ENCODE data around the gene TEKT2.

- no peak for TF ChIP-seq ZNF664 (tag by site-specific recombination; IDR thresholded peaks at IDR 0.05)
- no peak for TF ChIP-seq ZNF776 (tag by site-specific recombination; IDR thresholded peaks at IDR 0.05; ENCODE audit: borderline replicate concordance)
- TF ChIP-seq, protein P1, sequence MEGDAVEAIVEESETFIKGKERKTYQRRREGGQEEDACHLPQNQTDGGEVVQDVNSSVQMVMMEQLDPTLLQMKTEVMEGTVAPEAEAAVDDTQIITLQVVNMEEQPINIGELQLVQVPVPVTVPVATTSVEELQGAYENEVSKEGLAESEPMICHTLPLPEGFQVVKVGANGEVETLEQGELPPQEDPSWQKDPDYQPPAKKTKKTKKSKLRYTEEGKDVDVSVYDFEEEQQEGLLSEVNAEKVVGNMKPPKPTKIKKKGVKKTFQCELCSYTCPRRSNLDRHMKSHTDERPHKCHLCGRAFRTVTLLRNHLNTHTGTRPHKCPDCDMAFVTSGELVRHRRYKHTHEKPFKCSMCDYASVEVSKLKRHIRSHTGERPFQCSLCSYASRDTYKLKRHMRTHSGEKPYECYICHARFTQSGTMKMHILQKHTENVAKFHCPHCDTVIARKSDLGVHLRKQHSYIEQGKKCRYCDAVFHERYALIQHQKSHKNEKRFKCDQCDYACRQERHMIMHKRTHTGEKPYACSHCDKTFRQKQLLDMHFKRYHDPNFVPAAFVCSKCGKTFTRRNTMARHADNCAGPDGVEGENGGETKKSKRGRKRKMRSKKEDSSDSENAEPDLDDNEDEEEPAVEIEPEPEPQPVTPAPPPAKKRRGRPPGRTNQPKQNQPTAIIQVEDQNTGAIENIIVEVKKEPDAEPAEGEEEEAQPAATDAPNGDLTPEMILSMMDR (tag by site-specific recombination; IDR thresholded peaks at IDR 0.05): no peak
- TF ChIP-seq ZBTB21 (tag by site-specific recombination; IDR thresholded peaks at IDR 0.05): no peak
- no peak for TF ChIP-seq ZNF138 (tag by site-specific recombination; IDR thresholded peaks at IDR 0.05; ENCODE audit: borderline replicate concordance)
- TF ChIP-seq ZFP41 (tag by site-specific recombination; IDR thresholded peaks at IDR 0.05; ENCODE audit: borderline replicate concordance): no peak
- no peak for TF ChIP-seq ZNF76 (tag by site-specific recombination; IDR thresholded peaks at IDR 0.05; ENCODE audit: borderline replicate concordance, low read depth)
- no peak for TF ChIP-seq ZNF140 (tag by site-specific recombination; IDR thresholded peaks at IDR 0.05)
- TF ChIP-seq, protein P2, sequence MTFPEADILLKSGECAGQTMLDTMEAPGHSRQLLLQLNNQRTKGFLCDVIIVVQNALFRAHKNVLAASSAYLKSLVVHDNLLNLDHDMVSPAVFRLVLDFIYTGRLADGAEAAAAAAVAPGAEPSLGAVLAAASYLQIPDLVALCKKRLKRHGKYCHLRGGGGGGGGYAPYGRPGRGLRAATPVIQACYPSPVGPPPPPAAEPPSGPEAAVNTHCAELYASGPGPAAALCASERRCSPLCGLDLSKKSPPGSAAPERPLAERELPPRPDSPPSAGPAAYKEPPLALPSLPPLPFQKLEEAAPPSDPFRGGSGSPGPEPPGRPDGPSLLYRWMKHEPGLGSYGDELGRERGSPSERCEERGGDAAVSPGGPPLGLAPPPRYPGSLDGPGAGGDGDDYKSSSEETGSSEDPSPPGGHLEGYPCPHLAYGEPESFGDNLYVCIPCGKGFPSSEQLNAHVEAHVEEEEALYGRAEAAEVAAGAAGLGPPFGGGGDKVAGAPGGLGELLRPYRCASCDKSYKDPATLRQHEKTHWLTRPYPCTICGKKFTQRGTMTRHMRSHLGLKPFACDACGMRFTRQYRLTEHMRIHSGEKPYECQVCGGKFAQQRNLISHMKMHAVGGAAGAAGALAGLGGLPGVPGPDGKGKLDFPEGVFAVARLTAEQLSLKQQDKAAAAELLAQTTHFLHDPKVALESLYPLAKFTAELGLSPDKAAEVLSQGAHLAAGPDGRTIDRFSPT (tag by site-specific recombination; IDR thresholded peaks at IDR 0.05): no peak
- TF ChIP-seq GLI2 (tag by site-specific recombination; IDR thresholded peaks at IDR 0.05; ENCODE audit: borderline replicate concordance, low read depth): no peak
- TF ChIP-seq ZNF24 (tag by site-specific recombination; IDR thresholded peaks at IDR 0.05): no peak
- TF ChIP-seq ZNF792 (tag by site-specific recombination; IDR thresholded peaks at IDR 0.05): no peak
- TF ChIP-seq, protein P3, sequence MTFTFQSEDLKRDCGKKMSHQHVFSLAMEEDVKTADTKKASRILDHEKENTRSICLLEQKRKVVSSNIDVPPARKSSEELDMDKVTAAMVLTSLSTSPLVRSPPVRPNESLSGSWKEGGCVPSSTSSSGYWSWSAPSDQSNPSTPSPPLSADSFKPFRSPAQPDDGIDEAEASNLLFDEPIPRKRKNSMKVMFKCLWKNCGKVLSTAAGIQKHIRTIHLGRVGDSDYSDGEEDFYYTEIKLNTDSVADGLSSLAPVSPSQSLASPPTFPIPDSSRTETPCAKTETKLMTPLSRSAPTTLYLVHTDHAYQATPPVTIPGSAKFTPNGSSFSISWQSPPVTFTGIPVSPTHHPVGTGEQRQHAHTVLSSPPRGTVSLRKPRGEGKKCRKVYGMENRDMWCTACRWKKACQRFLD (tag by site-specific recombination; IDR thresholded peaks at IDR 0.05): no peak
- no peak for TF ChIP-seq ZFP3 (tag by site-specific recombination; IDR thresholded peaks at IDR 0.05; ENCODE audit: low read depth)
Measured at GRCh38 chr1:36093226-36093625, 9.3 kb downstream of the TEKT2 start.

Data from HEK293 (cell line).